Right lobe of liver (tissue), 4 donors: Measurements from ENCODE around the gene GJB5.
"Not testable (repeated sequence)": the region's sequence is repeated elsewhere in the genome, so short reads cannot be mapped to it uniquely, and the experiment has no call there.

Experiments used
- POLR2A ChIP-seq: fragments of 450-650 bp; IDR thresholded peaks from one replicate; pipeline ENCODE4 v1.6.1; 2017; ENCODE audit warnings: antibody characterized with exemption, mild to moderate bottlenecking
- TF ChIP-seq, protein P1 (sequence below), 4 donors: fragments of 200-600 bp in 3 of 4; fragments of 450-650 bp in 1 of 4; IDR thresholded peaks; one replicate each; pipeline versions ENCODE4 v1.5.1 to v1.8.0; 2016 to 2022; ENCODE audit warnings: antibody characterized with exemption in 4 of 4, mild to moderate bottlenecking in 2 of 4
- donor health status: DM: no; HTN: no; CAD: no.
- donor health status: DM: no; HTN: no; CAD: no.
- donor health status: DM: no; HTN: yes; CAD: no.

DNA sequence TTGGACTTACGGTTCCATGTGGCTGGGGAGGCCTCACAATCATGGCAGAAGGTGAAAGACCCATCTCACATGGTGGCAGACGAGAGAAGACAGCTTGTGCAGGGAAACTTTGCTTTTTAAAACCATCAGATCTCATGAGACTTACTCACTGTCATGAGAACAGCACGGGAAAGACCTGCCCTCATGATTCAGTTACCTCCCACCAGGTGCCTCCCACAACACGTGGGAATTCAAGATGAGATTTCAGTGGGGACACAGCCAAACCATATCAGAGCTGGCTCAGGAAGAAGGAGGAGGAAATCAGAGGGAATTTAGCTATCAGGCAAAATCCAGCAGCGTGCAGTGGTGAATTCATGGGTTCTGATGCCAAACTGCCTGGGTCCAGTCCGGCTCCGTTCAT, 22.0 kb upstream of the GJB5 start:
- TF ChIP-seq, protein P1, sequence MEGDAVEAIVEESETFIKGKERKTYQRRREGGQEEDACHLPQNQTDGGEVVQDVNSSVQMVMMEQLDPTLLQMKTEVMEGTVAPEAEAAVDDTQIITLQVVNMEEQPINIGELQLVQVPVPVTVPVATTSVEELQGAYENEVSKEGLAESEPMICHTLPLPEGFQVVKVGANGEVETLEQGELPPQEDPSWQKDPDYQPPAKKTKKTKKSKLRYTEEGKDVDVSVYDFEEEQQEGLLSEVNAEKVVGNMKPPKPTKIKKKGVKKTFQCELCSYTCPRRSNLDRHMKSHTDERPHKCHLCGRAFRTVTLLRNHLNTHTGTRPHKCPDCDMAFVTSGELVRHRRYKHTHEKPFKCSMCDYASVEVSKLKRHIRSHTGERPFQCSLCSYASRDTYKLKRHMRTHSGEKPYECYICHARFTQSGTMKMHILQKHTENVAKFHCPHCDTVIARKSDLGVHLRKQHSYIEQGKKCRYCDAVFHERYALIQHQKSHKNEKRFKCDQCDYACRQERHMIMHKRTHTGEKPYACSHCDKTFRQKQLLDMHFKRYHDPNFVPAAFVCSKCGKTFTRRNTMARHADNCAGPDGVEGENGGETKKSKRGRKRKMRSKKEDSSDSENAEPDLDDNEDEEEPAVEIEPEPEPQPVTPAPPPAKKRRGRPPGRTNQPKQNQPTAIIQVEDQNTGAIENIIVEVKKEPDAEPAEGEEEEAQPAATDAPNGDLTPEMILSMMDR (IDR thresholded peaks at IDR 0.05): not testable (repeated sequence)
- not testable (repeated sequence) for TF ChIP-seq POLR2A
